Activated CD4-positive, alpha-beta T cell treated with anti-CD3 and anti-CD28 coated beads, Interleukin-2, amount 10 ng/mL, durations not matched to agents 24 days and 14 days (primary cell): ENCODE data around the gene ERICH2. TPM values are rescaled to one million over a fixed set of nuclear protein-coding genes. Genes with fewer than 3 reads are reported as not detected.

Source experiments
- DNase-seq: peaks from one replicate; pipeline ENCODE4 v3.0.0; 2022
- H3K27ac Mint-ChIP-seq: one replicate; pipeline ENCODE4 v1.8.0; 2022; ENCODE audit warnings: mild to moderate bottlenecking, mixed read lengths
- H3K27me3 Mint-ChIP-seq: one replicate; pipeline ENCODE4 v1.8.0; 2022; ENCODE audit warnings: mixed read lengths
- H3K36me3 Mint-ChIP-seq: one replicate; pipeline ENCODE4 v1.8.0; 2022; ENCODE audit warnings: low read depth, mild to moderate bottlenecking, mixed read lengths
- H3K4me1 Mint-ChIP-seq: one replicate; pipeline ENCODE4 v1.8.0; 2021; ENCODE audit warnings: mixed read lengths
- H3K4me3 Mint-ChIP-seq: one replicate; pipeline ENCODE4 v1.8.0; 2022; ENCODE audit warnings: mild to moderate bottlenecking, moderate library complexity, mixed read lengths
- H3K9me3 Mint-ChIP-seq: one replicate; pipeline ENCODE4 v1.8.0; 2021; ENCODE audit warnings: mixed read lengths
- intact Hi-C: fragments of 100-400 bp; cut with micrococcal nuclease; formaldehyde crosslinking; loops from one replicate; pipeline ENCODE4 v1.15.1; 2023
- total RNA-seq: library from RNA; stranded (reverse); gene quantifications from 2 replicates; pipeline ENCODE4 v1.2.3, GENCODE V29; 2022

ERICH2 gene
- total RNA-seq, 1 donor from 2014 or later: not detected

- no peaks in the 10 kb centered on the region for H3K4me1 Mint-ChIP-seq
- no peaks in the 10 kb centered on the region for H3K9me3 Mint-ChIP-seq
- peaks cover 42% of the 10 kb centered on the region for H3K27me3 Mint-ChIP-seq
- no peaks in the 10 kb centered on the region for H3K36me3 Mint-ChIP-seq
- intact Hi-C loops: no loop called here
- H3K27ac Mint-ChIP-seq: no peak overlapping the region
- no peak overlapping the region for H3K4me3 Mint-ChIP-seq
- DNase-seq: no peak
Observed at GRCh38 chr2:170778900-170779299, 8.7 kb downstream of the ERICH2 start.

DNA sequence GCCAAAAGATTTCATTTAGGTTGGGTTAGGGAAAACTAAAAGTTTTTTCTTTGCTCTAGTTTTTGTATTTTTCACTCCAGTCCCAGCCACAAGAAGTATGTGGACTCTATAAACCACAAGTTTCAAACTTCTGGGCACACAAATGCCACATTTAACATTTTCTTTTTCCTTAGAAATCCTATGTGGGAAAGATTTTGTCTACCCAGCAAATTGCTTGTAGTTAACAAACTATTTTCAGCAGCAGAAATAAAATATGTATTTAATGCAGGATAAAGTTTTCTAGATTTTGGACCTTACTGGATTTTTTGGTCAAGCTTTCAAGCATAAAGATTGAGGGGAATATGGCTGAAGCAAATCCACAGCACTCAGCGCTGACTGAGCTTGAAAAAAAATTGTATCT lies 9.1 kb downstream of the ERICH2 start:
- Mint-ChIP-seq H3K4me3 (no peak overlapping the region), H3K9me3 (no peaks in the 10 kb centered on the region), H3K27ac (no peak overlapping the region), H3K27me3 (peaks cover 40% of the 10 kb centered on the region), H3K36me3 (no peaks in the 10 kb centered on the region), H3K4me1 (no peaks in the 10 kb centered on the region)
- intact Hi-C loops: no loop called here
- DNase-seq: no peak

DNA sequence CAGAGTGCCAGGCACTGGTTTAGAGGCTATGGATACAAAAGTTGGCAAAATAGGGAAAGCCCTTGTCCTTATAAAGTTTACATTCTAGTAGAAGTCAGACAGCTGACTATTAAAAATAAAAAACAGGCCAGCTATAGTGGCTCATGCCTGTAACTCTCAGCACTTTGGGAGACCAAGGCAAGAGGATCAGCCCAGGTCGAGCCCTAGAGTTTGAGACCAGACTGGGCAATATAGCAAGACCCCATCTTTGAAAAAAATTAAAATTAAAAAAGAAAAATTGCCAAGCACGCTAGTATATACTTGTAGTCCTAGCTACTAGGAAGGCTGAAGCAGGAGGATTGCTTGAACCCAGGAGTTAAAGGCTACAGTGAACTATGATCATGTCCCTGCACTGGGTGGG lies 12.5 kb downstream of the ERICH2 start:
- DNase-seq: no peak
- Mint-ChIP-seq H3K4me1 (no peaks in the 10 kb centered on the region), H3K27me3 (peaks cover 48% of the 10 kb centered on the region), H3K9me3 (no peaks in the 10 kb centered on the region), H3K4me3 (no peak overlapping the region), H3K27ac (no peak overlapping the region), H3K36me3 (no peaks in the 10 kb centered on the region)
- intact Hi-C loops: no loop called here

DNA sequence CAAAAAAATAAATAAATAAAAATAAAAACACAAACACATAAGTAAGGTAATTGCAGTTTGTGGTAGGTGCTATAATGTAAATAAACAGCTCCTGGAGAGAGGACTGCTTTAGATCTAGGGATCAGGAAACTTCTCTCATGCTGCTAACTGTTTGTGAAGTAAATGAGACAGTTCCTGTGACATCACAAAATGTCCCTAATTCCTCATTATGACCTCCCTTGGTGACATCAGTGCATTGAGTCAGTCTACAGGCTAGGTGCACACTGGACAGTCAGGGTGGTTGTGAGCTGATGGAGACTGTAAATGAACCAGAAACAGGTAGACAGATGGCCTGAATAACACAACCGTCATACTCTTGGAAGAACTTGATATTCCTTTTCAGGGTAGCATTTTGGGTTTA lies 13.4 kb downstream of the ERICH2 start:
- no peaks in the 10 kb centered on the region for H3K4me1 Mint-ChIP-seq
- no peaks in the 10 kb centered on the region for H3K9me3 Mint-ChIP-seq
- no peak overlapping the region for H3K4me3 Mint-ChIP-seq
- intact Hi-C loops: no loop called here
- no peak for DNase-seq
- H3K36me3 Mint-ChIP-seq: no peaks in the 10 kb centered on the region
- no peak overlapping the region for H3K27ac Mint-ChIP-seq
- peaks cover 47% of the 10 kb centered on the region for H3K27me3 Mint-ChIP-seq

- Mint-ChIP-seq H3K9me3 (no peaks in the 10 kb centered on the region), H3K36me3 (no peaks in the 10 kb centered on the region), H3K4me3 (no peak overlapping the region), H3K27me3 (peaks cover 22% of the 10 kb centered on the region), H3K4me1 (no peaks in the 10 kb centered on the region), H3K27ac (no peak overlapping the region)
- intact Hi-C loops: no loop called here
- DNase-seq: no peak
Observed at GRCh38 chr2:170798996-170799395, 28.8 kb downstream of the ERICH2 start.

GRCh38 chr2:170806548-170806947 lies 36.4 kb downstream of the ERICH2 start:
- peaks cover 10% of the 10 kb centered on the region for H3K27me3 Mint-ChIP-seq
- DNase-seq: no peak
- H3K4me3 Mint-ChIP-seq: no peak overlapping the region
- no peaks in the 10 kb centered on the region for H3K9me3 Mint-ChIP-seq
- intact Hi-C loops: no loop called here
- H3K4me1 Mint-ChIP-seq: no peaks in the 10 kb centered on the region
- no peak overlapping the region for H3K27ac Mint-ChIP-seq
- no peaks in the 10 kb centered on the region for H3K36me3 Mint-ChIP-seq

- Mint-ChIP-seq H3K4me1 (peaks cover 20% of the 10 kb centered on the region), H3K36me3 (no peaks in the 10 kb centered on the region), H3K9me3 (no peaks in the 10 kb centered on the region), H3K4me3 (no peak overlapping the region), H3K27ac (no peak overlapping the region), H3K27me3 (peaks cover 49% of the 10 kb centered on the region)
- peak; percentile 81 for DNase-seq
- intact Hi-C loops: loop anchor here (1.0 kb wide), 2 partner anchors 416 to 578 kb away; no protein-coding TSS in a partner anchor
Observed at GRCh38 chr2:170812710-170813600, 42.8 kb downstream of the ERICH2 start.

DNA sequence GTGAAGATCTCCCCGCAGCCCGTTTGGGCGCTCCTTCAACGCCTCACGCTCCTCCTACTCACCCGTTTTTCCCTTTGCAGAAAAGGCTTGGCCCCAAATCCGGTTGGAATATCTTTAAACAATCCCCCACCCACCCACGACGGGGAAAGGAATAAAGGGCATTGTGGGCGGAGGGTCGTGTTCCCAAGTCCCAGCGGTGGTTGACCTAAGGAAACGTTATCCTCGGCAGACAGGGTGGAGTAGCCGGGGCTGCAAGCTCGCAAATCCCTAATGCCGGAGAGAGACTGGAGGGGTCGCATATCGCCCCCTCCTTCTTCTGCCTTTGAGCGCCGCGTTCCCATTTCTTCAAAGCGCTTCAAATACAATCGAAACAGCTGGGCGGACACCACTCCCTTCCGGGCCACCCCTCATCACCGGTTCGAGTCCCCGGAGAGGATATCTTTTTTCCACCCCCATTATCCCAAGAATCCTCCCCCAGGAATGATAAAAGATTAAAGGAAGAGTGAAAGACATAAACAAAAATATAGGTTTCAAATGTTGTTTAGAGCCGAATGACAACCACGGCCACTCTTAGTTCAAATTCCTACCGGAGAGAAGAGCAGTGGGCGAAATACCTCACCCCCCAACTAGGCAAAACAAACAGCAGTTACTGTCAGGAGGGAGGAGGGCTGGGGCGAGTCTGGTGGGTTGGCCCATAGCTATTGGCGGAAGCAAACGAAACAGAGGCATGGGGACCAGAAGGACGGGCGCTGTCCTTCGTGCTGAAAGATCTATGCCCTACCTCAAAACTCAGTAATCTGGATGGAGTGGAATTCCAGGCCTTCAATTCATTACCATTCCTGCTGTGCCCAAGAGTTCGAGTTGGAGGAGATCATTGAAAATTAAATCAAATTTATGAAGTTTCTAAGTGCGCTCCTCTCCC lies 43.7 kb downstream of the ERICH2 start:
- peaks cover 56% of the 10 kb centered on the region for H3K27me3 Mint-ChIP-seq
- peak; percentile 78 for DNase-seq
- no peaks in the 10 kb centered on the region for H3K9me3 Mint-ChIP-seq
- peaks cover 1% of the 10 kb centered on the region for H3K36me3 Mint-ChIP-seq
- peak overlapping the region; percentile 19 for H3K4me3 Mint-ChIP-seq
- H3K27ac Mint-ChIP-seq: peak overlapping the region; percentile 62
- intact Hi-C loops: no loop called here
- H3K4me1 Mint-ChIP-seq: peaks cover 27% of the 10 kb centered on the region

DNA sequence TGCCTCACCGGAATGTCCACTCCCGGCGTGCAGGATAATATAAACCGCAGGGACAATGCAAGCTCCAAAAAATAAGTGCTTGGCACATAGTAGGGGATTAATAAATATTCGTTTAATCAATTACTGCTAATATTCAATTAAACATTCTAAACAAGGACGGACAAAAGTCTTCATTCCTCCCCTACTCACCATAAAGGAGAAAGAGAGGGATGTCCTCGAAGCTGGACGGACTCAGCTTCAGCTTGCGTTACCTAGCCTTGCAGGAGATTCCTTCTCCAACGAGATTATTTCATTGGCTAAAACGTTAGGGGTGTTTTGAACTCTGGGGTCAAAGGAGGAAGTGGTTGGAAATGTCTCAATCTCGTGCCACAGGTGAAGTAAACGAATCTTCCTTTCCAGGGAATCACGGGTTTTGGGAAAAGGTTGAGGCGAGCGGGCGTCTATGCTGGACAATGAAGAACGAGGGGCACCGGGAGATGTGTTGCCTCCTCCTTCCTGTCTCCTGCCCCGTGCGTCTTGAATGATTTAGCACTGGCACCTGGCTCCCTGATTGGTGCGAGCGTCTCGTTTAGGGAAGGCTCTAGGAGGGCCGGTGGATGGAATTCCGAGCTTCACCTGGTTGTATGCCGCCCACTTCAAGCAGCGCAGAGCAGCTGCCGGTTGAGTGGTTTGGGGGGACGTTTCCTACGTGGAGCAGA lies 44.5 kb downstream of the ERICH2 start:
- Mint-ChIP-seq H3K36me3 (peaks cover 2% of the 10 kb centered on the region), H3K27ac (peak overlapping the region; percentile 62), H3K4me3 (no peak overlapping the region), H3K4me1 (peaks cover 28% of the 10 kb centered on the region), H3K9me3 (no peaks in the 10 kb centered on the region), H3K27me3 (peaks cover 58% of the 10 kb centered on the region)
- intact Hi-C loops: loop anchor here (1.0 to 5.0 kb wide), 5 partner anchors 9 to 1452 kb away; partner anchors contain the start of genes LRP2 and SP5
- DNase-seq: no peak

DNA sequence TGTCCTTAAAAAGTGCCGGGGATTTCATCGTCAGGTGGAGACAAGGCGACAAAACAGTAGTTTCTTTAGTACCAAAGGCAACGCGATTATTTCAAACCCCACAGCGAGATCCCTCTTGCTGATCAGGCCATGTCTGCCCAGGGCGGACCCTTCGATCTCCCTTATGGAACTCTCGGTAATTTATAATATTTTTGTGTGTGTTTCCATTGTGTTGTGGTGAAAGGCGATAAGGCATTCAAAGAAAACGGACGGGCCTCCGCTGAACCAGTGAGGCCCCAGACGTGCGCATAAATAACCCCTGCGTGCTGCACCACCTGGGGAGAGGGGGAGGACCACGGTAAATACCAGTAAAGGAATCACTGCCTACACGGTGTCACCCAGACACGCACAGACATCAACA lies 45.1 kb downstream of the ERICH2 start:
- Mint-ChIP-seq H3K9me3 (no peaks in the 10 kb centered on the region), H3K4me1 (peaks cover 28% of the 10 kb centered on the region), H3K27ac (peak overlapping the region; percentile 78), H3K4me3 (peak overlapping the region; percentile 83), H3K27me3 (peaks cover 63% of the 10 kb centered on the region), H3K36me3 (peaks cover 2% of the 10 kb centered on the region)
- intact Hi-C loops: loop anchor here (1.0 to 5.0 kb wide), 5 partner anchors 8 to 1453 kb away; partner anchors contain the start of genes LRP2 and SP5
- no peak for DNase-seq

DNA sequence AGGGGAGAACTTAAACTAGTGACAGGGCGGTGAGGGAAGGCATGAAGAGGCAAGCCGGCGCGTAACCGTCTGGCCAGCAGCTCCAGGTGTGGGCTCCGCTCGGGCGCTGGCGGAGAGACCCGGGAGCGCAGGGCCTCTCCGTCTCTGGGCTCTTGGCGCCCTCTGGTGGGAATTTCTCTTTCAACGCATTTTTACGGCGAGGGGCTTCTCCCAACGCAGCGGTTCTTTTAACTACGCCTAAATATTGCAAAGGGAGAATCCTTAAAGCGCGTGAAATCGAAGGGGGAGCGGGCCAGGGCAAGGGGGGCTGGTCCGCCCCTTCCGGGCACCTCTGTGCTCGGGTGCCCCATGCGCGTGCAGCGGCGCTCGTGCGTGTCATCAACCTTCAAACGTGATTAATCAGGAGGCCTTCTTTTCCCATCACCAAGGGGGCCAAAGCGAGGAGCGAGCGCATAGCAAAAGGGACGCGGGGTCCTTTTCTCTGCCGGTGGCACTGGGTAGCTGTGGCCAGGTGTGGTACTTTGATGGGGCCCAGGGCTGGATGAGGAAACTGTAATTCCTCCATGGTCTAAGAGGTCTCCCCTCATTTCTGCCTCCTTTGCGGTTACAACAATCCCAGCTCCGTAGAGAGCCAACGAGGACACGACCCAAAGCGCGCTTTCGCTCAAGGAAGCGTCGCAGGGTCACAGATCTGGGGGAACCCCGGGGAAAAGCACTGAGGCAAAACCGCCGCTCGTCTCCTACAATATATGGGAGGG lies 45.7 kb downstream of the ERICH2 start:
- Mint-ChIP-seq H3K27ac (peak overlapping the region; percentile 78), H3K27me3 (peaks cover 69% of the 10 kb centered on the region), H3K4me1 (peaks cover 34% of the 10 kb centered on the region), H3K36me3 (peaks cover 4% of the 10 kb centered on the region), H3K4me3 (peak overlapping the region; percentile 83), H3K9me3 (no peaks in the 10 kb centered on the region)
- intact Hi-C loops: loop anchor here (1.0 to 5.0 kb wide), 9 partner anchors 7 to 1454 kb away; partner anchors contain the start of genes ERICH2, LRP2 and SP5
- DNase-seq: peak; percentile 91

- intact Hi-C loops: loop anchor here (1.0 to 5.0 kb wide), 5 partner anchors 46 to 1454 kb away; partner anchors contain the start of genes ERICH2 and LRP2
- peak; percentile 91 for DNase-seq
- Mint-ChIP-seq H3K27me3 (peaks cover 74% of the 10 kb centered on the region), H3K9me3 (no peaks in the 10 kb centered on the region), H3K4me3 (peak within 1 kb of the TSS; percentile 83), H3K27ac (peak within 1 kb of the TSS; percentile 78), H3K36me3 (peaks cover 4% of the 10 kb centered on the region), H3K4me1 (peaks cover 40% of the 10 kb centered on the region)
Observed at GRCh38 chr2:170816504-170817092, 46.4 kb downstream of the ERICH2 start, which contains the start of gene GAD1. Gene GAD1, plus strand, starts transcription at chr2:170816887. Its CDS starts 1,705 bp downstream, at chr2:170818592.
